Measurements from ENCODE around the gene GSAP.

GRCh38 chr7:77413861-77414424 lies 2.2 kb downstream of the GSAP start:
- TF ChIP-seq CTCF (IDR thresholded peaks at IDR 0.05; ENCODE audit: low read length) (no peak), EZH2 (IDR thresholded peaks at IDR 0.05; ENCODE audit: borderline replicate concordance, low read length) (no peak)

Data from OCI-LY1 (cell line).